Neural cell (in vitro differentiated cells): ENCODE data around the gene POMT1. TPM values are rescaled to one million over a fixed set of nuclear protein-coding genes. Genes with fewer than 3 reads are reported as not detected.
A peak's percentile ranks its signal among the peaks of the same experiment; 100 is the strongest.
"Not testable (repeated sequence)": the region's sequence is repeated elsewhere in the genome, so short reads cannot be mapped to it uniquely, and the experiment has no call there.

ENCODE experiments used
- H2AFZ ChIP-seq: fragments of 200-600, 300-800 bp; sonication (generic), shearing (Covaris generic); 2 replicates; pipeline ENCODE4 v1.6.0; 2014; ENCODE audit warnings: low read depth, mild to moderate bottlenecking, antibody characterized with exemption, low read length, moderate library complexity
- H3F3A ChIP-seq: fragments of 200-600 bp; shearing (Covaris generic); 2 replicates; pipeline ENCODE4 v1.6.1; 2016; ENCODE audit warnings: mild to moderate bottlenecking, moderate library complexity, mixed read lengths, antibody characterized with exemption, low read length; ENCODE audit not compliant: insufficient read depth, poor library complexity, severe bottlenecking
- H3K27ac ChIP-seq: fragments of 200-600, 300-800 bp; sonication (generic), shearing (Covaris generic); 2 replicates; pipeline ENCODE4 v1.5.1; 2014; ENCODE audit warnings: mild to moderate bottlenecking, low read length, moderate library complexity
- H3K27me3 ChIP-seq: fragments of 300-800, 200-600 bp; sonication (generic), shearing (Covaris generic); 2 replicates; pipeline ENCODE4 v1.6.0; 2014; ENCODE audit warnings: mild to moderate bottlenecking, low read depth, low read length, moderate library complexity; ENCODE audit not compliant: insufficient read depth
- H3K36me3 ChIP-seq: fragments of 300-800, 200-600 bp; sonication (generic), shearing (Covaris generic); 2 replicates; pipeline ENCODE4 v1.5.1; 2014; ENCODE audit warnings: mild to moderate bottlenecking, antibody characterized with exemption, low read length, moderate library complexity; ENCODE audit not compliant: insufficient read depth
- H3K4me2 ChIP-seq: fragments of 300-800, 200-600 bp; sonication (generic), shearing (Covaris generic); 2 replicates; pipeline ENCODE4 v1.6.0; 2014; ENCODE audit warnings: mild to moderate bottlenecking, low read length
- H3K4me3 ChIP-seq: fragments of 300-800, 200-600 bp; sonication (generic), shearing (Covaris generic); 2 replicates; pipeline ENCODE4 v1.5.1; 2014; ENCODE audit warnings: mild to moderate bottlenecking, low read length, moderate library complexity
- H3K79me2 ChIP-seq: fragments of 200-600 bp; shearing (Covaris generic); replicated peaks from 2 replicates; pipeline ENCODE4 v1.6.0; 2014; ENCODE audit warnings: mild to moderate bottlenecking, low read length, moderate library complexity; ENCODE audit not compliant: insufficient read depth
- H3K9ac ChIP-seq: fragments of 300-800, 200-600 bp; sonication (generic), shearing (Covaris generic); 2 replicates; pipeline ENCODE4 v1.6.1; 2016; ENCODE audit warnings: mild to moderate bottlenecking, low read length, mixed read lengths
- H3K9me2 ChIP-seq: fragments of 200-600 bp; shearing (Covaris generic); 2 replicates; pipeline ENCODE4 v1.6.1; 2016; ENCODE audit warnings: mild to moderate bottlenecking, low read length, mixed read lengths; ENCODE audit not compliant: insufficient read depth
- H3K9me3 ChIP-seq: fragments of 200-600, 300-800 bp; sonication (generic), shearing (Covaris generic); 2 replicates; pipeline ENCODE4 v1.6.1; 2016; ENCODE audit warnings: mild to moderate bottlenecking, mixed run types, low read length, moderate library complexity, mixed read lengths
- H4K20me1 ChIP-seq: fragments of 200-600 bp; shearing (Covaris generic); 2 replicates; pipeline ENCODE4 v1.6.1; 2016; ENCODE audit warnings: mild to moderate bottlenecking, mixed run types; ENCODE audit not compliant: insufficient read depth
- EP300 ChIP-seq: fragments of 450-650 bp; conservative IDR thresholded peaks from 2 replicates; pipeline ENCODE4 v1.6.1; 2014; ENCODE audit warnings: antibody characterized with exemption, mild to moderate bottlenecking, moderate library complexity; ENCODE audit not compliant: poor library complexity, severe bottlenecking
- EZH2 ChIP-seq: fragments of 200-600, 300-800 bp; shearing (Covaris generic), sonication (generic); IDR thresholded peaks from 2 replicates; pipeline ENCODE4 v1.6.1; 2014; ENCODE audit warnings: antibody characterized with exemption, low read length, borderline replicate concordance, mild to moderate bottlenecking; ENCODE audit not compliant: insufficient read depth, poor library complexity, severe bottlenecking
- MXI1 ChIP-seq: fragments of 450-650 bp; conservative IDR thresholded peaks from 2 replicates; pipeline ENCODE4 v1.6.1; 2014; ENCODE audit warnings: antibody characterized with exemption, mild to moderate bottlenecking; ENCODE audit not compliant: poor library complexity, severe bottlenecking
- POLR2AphosphoS5 ChIP-seq: IDR thresholded peaks from 2 replicates; pipeline ENCODE4 v1.6.1; 2012
- RAD21 ChIP-seq: fragments of 450-650 bp; conservative IDR thresholded peaks from 2 replicates; pipeline ENCODE4 v1.6.1; 2014; ENCODE audit warnings: antibody characterized with exemption, mild to moderate bottlenecking, moderate library complexity
- SMC3 ChIP-seq: fragments of 450-650 bp; conservative IDR thresholded peaks from 2 replicates; pipeline ENCODE4 v1.6.1; 2014; ENCODE audit warnings: antibody characterized with exemption, mild to moderate bottlenecking, moderate library complexity; ENCODE audit not compliant: poor library complexity
- TAF1 ChIP-seq: IDR thresholded peaks from 2 replicates; pipeline ENCODE4 v1.6.1; 2012; ENCODE audit warnings: low read depth
- polyA minus RNA-seq: library from RNA; depleted of rRNA, polyadenylated mRNA; stranded (reverse); fragments of >200 nt; gene quantifications from 2 replicates; pipeline ENCODE4 v1.2.3, GENCODE V29; 2014
- polyA plus RNA-seq: library from polyadenylated mRNA; depleted of rRNA; stranded (reverse); fragments of >200 nt; gene quantifications from 2 replicates; pipeline ENCODE4 v1.2.3, GENCODE V29; 2014
- TF ChIP-seq, protein P1 (sequence below): IDR thresholded peaks from 2 replicates; pipeline ENCODE4 v1.6.1; 2012; ENCODE audit warnings: borderline replicate concordance
- TF ChIP-seq, protein P2 (sequence below): fragments of 450-650 bp; IDR thresholded peaks from 2 replicates; pipeline ENCODE4 v1.5.1; 2014; ENCODE audit warnings: antibody characterized with exemption, mild to moderate bottlenecking, moderate library complexity; ENCODE audit not compliant: poor library complexity, severe bottlenecking

POMT1 gene
- polyA plus RNA-seq (131 and 155 TPM in 2 replicates), polyA minus RNA-seq (62.3 and 63.2 TPM in 2 replicates)

DNA sequence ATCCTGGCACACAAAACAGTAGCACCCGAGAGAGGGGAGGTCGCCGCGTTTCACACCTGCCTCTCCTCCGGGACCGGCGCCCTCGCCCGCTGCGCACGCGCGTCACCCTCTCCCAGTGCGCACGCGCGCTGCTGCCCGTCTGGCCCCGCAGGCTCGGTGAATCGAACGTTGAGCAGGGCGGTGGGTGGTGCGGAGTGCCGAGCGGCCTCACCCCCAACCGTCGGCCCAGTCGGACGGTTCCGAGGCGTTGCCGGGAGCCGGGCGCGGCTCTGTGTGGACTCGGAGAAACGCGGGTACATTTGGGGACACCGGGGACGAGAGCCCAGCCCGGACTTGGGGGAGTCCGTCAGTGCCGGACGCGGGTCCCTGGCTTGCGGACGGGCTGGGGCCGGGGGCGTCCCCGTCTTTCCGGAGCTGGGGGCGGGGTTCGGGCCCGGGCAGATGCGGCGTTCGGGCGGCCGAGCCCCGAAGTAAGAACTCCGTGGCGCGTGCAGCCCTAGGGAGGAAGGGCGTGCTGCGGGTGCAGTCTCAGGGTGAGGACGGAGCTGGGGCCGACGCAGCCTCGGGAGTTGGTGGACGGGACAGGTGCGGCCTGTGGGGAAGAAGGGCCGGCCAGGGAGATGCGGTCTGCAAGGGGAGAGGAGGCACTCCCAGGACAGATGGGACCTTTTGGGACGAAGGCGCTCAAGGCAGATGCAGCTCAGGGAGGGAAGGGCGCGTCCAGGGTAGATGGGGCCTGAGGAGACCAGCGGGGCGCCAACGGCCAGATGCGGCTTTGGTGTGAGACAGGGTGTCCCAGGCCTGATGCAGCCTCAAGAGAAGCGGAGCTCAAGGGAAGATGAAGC is at the start of gene POMT1:
POMT1 (plus strand) TSS at position 138 of the 845 bp plus-strand sequence. CDS start 1,301 bp downstream, outside the sequence.
- Histone ChIP-seq H3K79me2 (peaks cover 13% of the 10 kb centered on the region), H3K9me2 (no peaks in the 10 kb centered on the region), H3K27me3 (no peaks in the 10 kb centered on the region), H3K4me3 (peak within 1 kb of the TSS; percentile 90), H3F3A (no peaks in the 10 kb centered on the region), H3K9me3 (no peaks in the 10 kb centered on the region), H3K4me2 (peak within 1 kb of the TSS; percentile 67), H3K27ac (peak within 1 kb of the TSS; percentile 60), H3K9ac (peak within 1 kb of the TSS; percentile 84), H3K36me3 (no peaks in the 10 kb centered on the region), H4K20me1 (no peaks in the 10 kb centered on the region), H2AFZ (peak within 1 kb of the TSS; percentile 75)
- TF ChIP-seq EZH2 (no peak), TAF1 (peak; percentile 74), RAD21 (peak; percentile 43), MXI1 (peak; percentile 81), SMC3 (no peak), POLR2AphosphoS5 (peak; percentile 87), EP300 (peak; percentile 42)
- TF ChIP-seq, protein P1, sequence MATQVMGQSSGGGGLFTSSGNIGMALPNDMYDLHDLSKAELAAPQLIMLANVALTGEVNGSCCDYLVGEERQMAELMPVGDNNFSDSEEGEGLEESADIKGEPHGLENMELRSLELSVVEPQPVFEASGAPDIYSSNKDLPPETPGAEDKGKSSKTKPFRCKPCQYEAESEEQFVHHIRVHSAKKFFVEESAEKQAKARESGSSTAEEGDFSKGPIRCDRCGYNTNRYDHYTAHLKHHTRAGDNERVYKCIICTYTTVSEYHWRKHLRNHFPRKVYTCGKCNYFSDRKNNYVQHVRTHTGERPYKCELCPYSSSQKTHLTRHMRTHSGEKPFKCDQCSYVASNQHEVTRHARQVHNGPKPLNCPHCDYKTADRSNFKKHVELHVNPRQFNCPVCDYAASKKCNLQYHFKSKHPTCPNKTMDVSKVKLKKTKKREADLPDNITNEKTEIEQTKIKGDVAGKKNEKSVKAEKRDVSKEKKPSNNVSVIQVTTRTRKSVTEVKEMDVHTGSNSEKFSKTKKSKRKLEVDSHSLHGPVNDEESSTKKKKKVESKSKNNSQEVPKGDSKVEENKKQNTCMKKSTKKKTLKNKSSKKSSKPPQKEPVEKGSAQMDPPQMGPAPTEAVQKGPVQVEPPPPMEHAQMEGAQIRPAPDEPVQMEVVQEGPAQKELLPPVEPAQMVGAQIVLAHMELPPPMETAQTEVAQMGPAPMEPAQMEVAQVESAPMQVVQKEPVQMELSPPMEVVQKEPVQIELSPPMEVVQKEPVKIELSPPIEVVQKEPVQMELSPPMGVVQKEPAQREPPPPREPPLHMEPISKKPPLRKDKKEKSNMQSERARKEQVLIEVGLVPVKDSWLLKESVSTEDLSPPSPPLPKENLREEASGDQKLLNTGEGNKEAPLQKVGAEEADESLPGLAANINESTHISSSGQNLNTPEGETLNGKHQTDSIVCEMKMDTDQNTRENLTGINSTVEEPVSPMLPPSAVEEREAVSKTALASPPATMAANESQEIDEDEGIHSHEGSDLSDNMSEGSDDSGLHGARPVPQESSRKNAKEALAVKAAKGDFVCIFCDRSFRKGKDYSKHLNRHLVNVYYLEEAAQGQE: peak; percentile 0
- TF ChIP-seq, protein P2, sequence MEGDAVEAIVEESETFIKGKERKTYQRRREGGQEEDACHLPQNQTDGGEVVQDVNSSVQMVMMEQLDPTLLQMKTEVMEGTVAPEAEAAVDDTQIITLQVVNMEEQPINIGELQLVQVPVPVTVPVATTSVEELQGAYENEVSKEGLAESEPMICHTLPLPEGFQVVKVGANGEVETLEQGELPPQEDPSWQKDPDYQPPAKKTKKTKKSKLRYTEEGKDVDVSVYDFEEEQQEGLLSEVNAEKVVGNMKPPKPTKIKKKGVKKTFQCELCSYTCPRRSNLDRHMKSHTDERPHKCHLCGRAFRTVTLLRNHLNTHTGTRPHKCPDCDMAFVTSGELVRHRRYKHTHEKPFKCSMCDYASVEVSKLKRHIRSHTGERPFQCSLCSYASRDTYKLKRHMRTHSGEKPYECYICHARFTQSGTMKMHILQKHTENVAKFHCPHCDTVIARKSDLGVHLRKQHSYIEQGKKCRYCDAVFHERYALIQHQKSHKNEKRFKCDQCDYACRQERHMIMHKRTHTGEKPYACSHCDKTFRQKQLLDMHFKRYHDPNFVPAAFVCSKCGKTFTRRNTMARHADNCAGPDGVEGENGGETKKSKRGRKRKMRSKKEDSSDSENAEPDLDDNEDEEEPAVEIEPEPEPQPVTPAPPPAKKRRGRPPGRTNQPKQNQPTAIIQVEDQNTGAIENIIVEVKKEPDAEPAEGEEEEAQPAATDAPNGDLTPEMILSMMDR: peak; percentile 24

GRCh38 chr9:131454028-131454427 is 48.7 kb upstream of the POMT1 start:
- H4K20me1 ChIP-seq: no peaks in the 10 kb centered on the region
- H3K79me2 ChIP-seq: peaks cover 25% of the 10 kb centered on the region
- no peaks in the 10 kb centered on the region for H3F3A ChIP-seq
- H3K9ac ChIP-seq: no peak overlapping the region
- no peaks in the 10 kb centered on the region for H3K9me3 ChIP-seq
- no peak overlapping the region for H3K27ac ChIP-seq
- H2AFZ ChIP-seq: no peak overlapping the region
- no peak for TF ChIP-seq MXI1
- TF ChIP-seq, protein P2: no peak
- TF ChIP-seq POLR2AphosphoS5: no peak
- TF ChIP-seq TAF1: no peak
- no peak for TF ChIP-seq RAD21
- TF ChIP-seq, protein P1: no peak
- no peak for TF ChIP-seq SMC3
- no peak for TF ChIP-seq EP300
- no peak for TF ChIP-seq EZH2
- H3K36me3 ChIP-seq: peaks cover 13% of the 10 kb centered on the region
- H3K9me2 ChIP-seq: no peaks in the 10 kb centered on the region
- no peak overlapping the region for H3K4me3 ChIP-seq
- no peaks in the 10 kb centered on the region for H3K27me3 ChIP-seq
- H3K4me2 ChIP-seq: no peak overlapping the region

DNA sequence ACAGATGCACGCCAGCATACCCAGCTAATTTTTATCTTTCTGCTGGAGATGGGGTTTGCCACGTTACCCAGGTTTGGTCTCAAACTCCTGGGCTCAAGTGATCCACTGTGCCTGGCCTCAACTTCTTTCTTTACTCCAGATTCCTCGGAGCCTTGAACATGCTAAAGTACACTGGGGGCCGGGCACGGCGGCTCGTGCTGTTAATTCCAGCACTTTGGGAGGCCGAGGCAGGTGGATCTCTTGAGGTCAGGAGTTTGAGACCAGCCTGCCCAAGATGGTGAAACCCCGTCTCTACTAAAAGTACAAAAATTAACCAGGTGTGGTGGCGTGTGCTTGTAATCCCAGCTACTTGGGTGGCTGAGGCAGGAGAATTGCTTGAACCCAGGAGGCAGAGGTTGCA is 47.1 kb upstream of the POMT1 start:
- H3K9ac ChIP-seq, H3F3A ChIP-seq, H3K27ac ChIP-seq, H2AFZ ChIP-seq, H3K4me3 ChIP-seq, H3K9me3 ChIP-seq, H3K4me2 ChIP-seq, H3K27me3 ChIP-seq, H4K20me1 ChIP-seq, H3K9me2 ChIP-seq: not testable (repeated sequence)
- peaks cover 10% of the 10 kb centered on the region for H3K36me3 ChIP-seq
- H3K79me2 ChIP-seq: peaks cover 25% of the 10 kb centered on the region
